K562 (cell line): Measurements from ENCODE around the gene TMEM168. TPM values are rescaled to one million over a fixed set of nuclear protein-coding genes. Genes with fewer than 3 reads are reported as not detected.

Source experiments
- ATAC-seq: fragments of 200-7000 bp; cut with Tn5 transposase; 3 replicates; pipeline ENCODE4 v1.9.1; 2020; ENCODE audit warnings: moderate library complexity
- BruUV-seq: library from RNA; stranded (reverse); fragments of 400-500 nt; replicated peaks from 2 replicates; lab custom pipeline; 2021; lab: Mats Ljungman, UMichigan
- CTCF ChIA-PET: fragments of 300-600 bp; formaldehyde crosslinking; extraction: SDS; loops from one replicate; lab custom pipeline; 2021; ENCODE audit warnings: low intra/inter-chr PET ratio; lab: Yijun Ruan, JAX
- POLR2A ChIA-PET: fragments of 300-600, 350-650 bp; sonication (Branson Sonifier 250); formaldehyde crosslinking; extraction: SDS; loops from one replicate; lab custom pipeline; 2021; ENCODE audit warnings: antibody characterized with exemption, inconsistent platforms; lab: Yijun Ruan, JAX
- DNase-seq, 4 experiments: peaks; one replicate each; pipeline versions ENCODE4 v3.0.0 to v3.0.0-alpha.2; 2011 to 2018; ENCODE audit warnings: low spot score in 3 of 4, mixed read lengths in 3 of 4; ENCODE audit errors: extremely low read depth in 1 of 4
- FAIRE-seq: peaks from 2 replicates; lab custom pipeline; 2011; peaks lifted over from hg19 to GRCh38; lab: Jason Lieb, UNC
- H2AFZ ChIP-seq: 2 replicates; pipeline ENCODE4 v1.6.0; 2011; ENCODE audit warnings: low read depth, low read length, control low read depth, inconsistent platforms
- H3K27ac ChIP-seq: fragments of 200-600 bp; 3 replicates; pipeline ENCODE4 v1.8.0; 2011; ENCODE audit warnings: low read depth, mild to moderate bottlenecking, control low read depth, inconsistent platforms, low read length, moderate library complexity, mixed read lengths; ENCODE audit errors: extremely low read depth
- H3K27me3 ChIP-seq, 2 experiments: fragments of 300-600 bp in 1 of 2; 2 replicates in 1 of 2; 3 replicates in 1 of 2; pipeline versions ENCODE4 v1.6.0 to v1.8.0; 2011; ENCODE audit warnings: inconsistent platforms in 2 of 2, low read length in 2 of 2, mild to moderate bottlenecking in 1 of 2, mixed read lengths in 1 of 2, moderate library complexity in 1 of 2; ENCODE audit not compliant: control insufficient read depth in 2 of 2, insufficient read depth in 2 of 2
- H3K36me3 ChIP-seq: fragments of 300-600 bp; 3 replicates; pipeline ENCODE4 v1.8.0; 2011; ENCODE audit warnings: mild to moderate bottlenecking, low read length, inconsistent platforms; ENCODE audit not compliant: control insufficient read depth, insufficient read depth
- H3K4me1 ChIP-seq, 2 experiments: fragments of 200-600 bp in 1 of 2; replicated peaks in 1 of 2; 2 replicates in 1 of 2; 3 replicates in 1 of 2; pipeline versions ENCODE4 v1.5.1 to v1.8.0; 2011; ENCODE audit warnings: inconsistent platforms in 2 of 2, low read length in 2 of 2, mild to moderate bottlenecking in 1 of 2, mixed read lengths in 1 of 2, moderate library complexity in 1 of 2; ENCODE audit not compliant: control insufficient read depth in 2 of 2, insufficient read depth in 2 of 2
- H3K4me2 ChIP-seq: 2 replicates; pipeline ENCODE4 v1.6.1; 2011; ENCODE audit warnings: low read length, control low read depth, inconsistent platforms, mixed read lengths; ENCODE audit not compliant: insufficient read depth
- H3K4me3 ChIP-seq: fragments of 200-600 bp; sonication (generic), shearing (Covaris generic); 2 replicates; pipeline ENCODE4 v1.5.1; 2016; ENCODE audit warnings: control low read depth, inconsistent platforms
- H3K79me2 ChIP-seq: fragments of 200-600 bp; 3 replicates; pipeline ENCODE4 v1.8.0; 2011; ENCODE audit warnings: low read length, inconsistent platforms; ENCODE audit not compliant: control insufficient read depth, insufficient read depth
- H3K9ac ChIP-seq, 2 experiments: 2 replicates each; pipeline versions ENCODE4 v1.6.0 to v1.6.1; 2011; ENCODE audit warnings: low read depth in 2 of 2, low read length in 2 of 2, control low read depth in 1 of 2, inconsistent platforms in 1 of 2, mild to moderate bottlenecking in 1 of 2, mixed read lengths in 1 of 2; ENCODE audit not compliant: insufficient read depth in 1 of 2
- H3K9me1 ChIP-seq: one replicate; pipeline ENCODE4 v1.6.0; 2011; ENCODE audit warnings: inconsistent platforms, mild to moderate bottlenecking, low read length, moderate library complexity; ENCODE audit not compliant: control insufficient read depth, insufficient read depth
- H3K9me3 ChIP-seq: replicated peaks from 2 replicates; pipeline ENCODE4 v1.5.1; 2011; ENCODE audit warnings: low read depth, low read length, inconsistent platforms; ENCODE audit not compliant: control insufficient read depth, insufficient read depth
- H4K20me1 ChIP-seq: replicated peaks from 2 replicates; pipeline ENCODE4 v1.6.1; 2011; ENCODE audit warnings: low read length, inconsistent platforms, mixed read lengths; ENCODE audit not compliant: control insufficient read depth, insufficient read depth
- BHLHE40 ChIP-seq: IDR thresholded peaks from 2 replicates; pipeline ENCODE4 v1.6.1; 2011; ENCODE audit warnings: low read length, improper control_type of control experiment
- ELF4 ChIP-seq: fragments of 450-650 bp; formaldehyde crosslinking; IDR thresholded peaks from 2 replicates; pipeline ENCODE4 v1.4.0; 2022; ENCODE audit warnings: missing genetic modification characterization
- POLR2A ChIP-seq: fragments of 450-650 bp; conservative IDR thresholded peaks from 2 replicates; pipeline ENCODE4 v1.6.1; 2016
- POLR3A ChIP-seq: IDR thresholded peaks from 2 replicates; pipeline ENCODE4 v1.6.1; 2011; ENCODE audit warnings: borderline replicate concordance, mild to moderate bottlenecking, moderate library complexity; ENCODE audit not compliant: insufficient read length, insufficient read depth; ENCODE audit errors: extremely low read depth
- PPARD ChIP-seq: fragments of 250-450 bp; sonication (Bioruptor Pico); IDR thresholded peaks from 2 replicates; pipeline ENCODE4 v1.8.0; 2022; ENCODE audit warnings: inconsistent platforms, mild to moderate bottlenecking, moderate library complexity
- TEAD1 ChIP-seq, 2 experiments: fragments of 450-650 bp in 1 of 2; sonication (generic) in 1 of 2; formaldehyde crosslinking; IDR thresholded peaks; 2 replicates each; pipeline versions ENCODE4 v1.4.0 to v1.8.0; 2020 to 2022; ENCODE audit warnings: mild to moderate bottlenecking in 2 of 2, missing genetic modification reagents in 1 of 2
- XRCC4 ChIP-seq: IDR thresholded peaks from one replicate; pipeline ENCODE4 v1.6.1; 2011; ENCODE audit not compliant: insufficient read depth, insufficient read length; ENCODE audit errors: extremely low read depth
- WGBS: fragments of 100-300 bp; shearing (Covaris generic); methylation state at CpG from one replicate; pipeline ENCODE4 v1.1.6; 2016; ENCODE audit warnings: low coverage, mixed read lengths; ENCODE audit not compliant: insufficient coverage; ENCODE audit errors: missing lambda C conversion rate; 5-methylcytosine and 5-hydroxymethylcytosine counted together
- in situ Hi-C: fragments of 300-500 bp; cut with MboI; formaldehyde crosslinking; loops from 4 replicates; pipeline ENCODE4 v1.15.0; 2018; ENCODE audit warnings: inconsistent platforms, mixed read lengths
- intact Hi-C: fragments of 100-400 bp; cut with micrococcal nuclease; formaldehyde crosslinking; loops from 2 replicates; pipeline ENCODE4 v1.14.2; 2022
- polyA plus RNA-seq, 8 experiments: library from polyadenylated mRNA; depleted of rRNA in 4 of 8; stranded (reverse) in 5 of 8; unstranded in 3 of 8; fragments of >200 nt; fragmentation: Nextera tagmentation in 2 of 8; fragmentation: Illumina TruSeq in 1 of 8; extraction: Ambion mirVana in 2 of 8; extraction: Trizol in 1 of 8; gene quantifications; 2 replicates each; pipeline versions ENCODE4 v1.2.1 to v1.2.3, GENCODE V29; 2011 to 2014; ENCODE audit warnings: inconsistent platforms in 1 of 8, missing spikeins in 1 of 8
- total RNA-seq, 7 experiments: library from RNA; depleted of rRNA in 6 of 7; stranded (reverse); fragments of >200 nt in 6 of 7; fragmentation: Illumina TruSeq in 2 of 7; extraction: Trizol in 2 of 7; gene quantifications; 2 replicates each; pipeline versions ENCODE4 v1.2.1 to v1.2.3, GENCODE V29; 2011 to 2021; ENCODE audit warnings: low replicate concordance in 1 of 7
- TF ChIP-seq, protein P1 (sequence below): sonication (generic); formaldehyde crosslinking; IDR thresholded peaks from 2 replicates; pipeline ENCODE4 v1.8.1; 2022; ENCODE audit warnings: missing genetic modification reagents

The TMEM168 gene
- total and polyA plus RNA-seq, 9 of the 15 experiments (the other 6 are each of a cell fraction or from before 2014, with no cell fraction given) = 19.7 to 50.7 (median 25.4) TPM

- no peak for FAIRE-seq
- no peaks in the 10 kb centered on the region for H3K79me2 ChIP-seq
Measured at GRCh38 chr7:112770051-112770450, 20.1 kb downstream of the TMEM168 start.

More at GRCh38 chr7:112770051-112770450, 20.1 kb downstream of the TMEM168 start:
- CTCF ChIA-PET = no interaction called here
- Histone ChIP-seq H3K36me3 (peaks cover 6% of the 10 kb centered on the region; the same call in 1 of the 3 replicates), H3K9me1 (no peaks in the 10 kb centered on the region), H3K27me3 (no peaks in the 10 kb centered on the region), H3K4me1 (no peaks in the 10 kb centered on the region), H3K27ac (no peak overlapping the region), H4K20me1 (no peaks in the 10 kb centered on the region), H3K4me3 (no peak overlapping the region), H3K9me3 (no peaks in the 10 kb centered on the region), H3K9ac (no peak overlapping the region), H3K4me2 (no peak overlapping the region), H2AFZ (no peak overlapping the region)
- TF ChIP-seq XRCC4 (no peak), TEAD1 (CRISPR knock-in tag; IDR thresholded peaks at IDR 0.05) (no peak), ELF4 (CRISPR knock-in tag) (no peak), POLR3A (no peak), PPARD (CRISPR knock-in tag) (no peak), BHLHE40 (no peak), POLR2A (no peak)
- TF ChIP-seq, protein P1, sequence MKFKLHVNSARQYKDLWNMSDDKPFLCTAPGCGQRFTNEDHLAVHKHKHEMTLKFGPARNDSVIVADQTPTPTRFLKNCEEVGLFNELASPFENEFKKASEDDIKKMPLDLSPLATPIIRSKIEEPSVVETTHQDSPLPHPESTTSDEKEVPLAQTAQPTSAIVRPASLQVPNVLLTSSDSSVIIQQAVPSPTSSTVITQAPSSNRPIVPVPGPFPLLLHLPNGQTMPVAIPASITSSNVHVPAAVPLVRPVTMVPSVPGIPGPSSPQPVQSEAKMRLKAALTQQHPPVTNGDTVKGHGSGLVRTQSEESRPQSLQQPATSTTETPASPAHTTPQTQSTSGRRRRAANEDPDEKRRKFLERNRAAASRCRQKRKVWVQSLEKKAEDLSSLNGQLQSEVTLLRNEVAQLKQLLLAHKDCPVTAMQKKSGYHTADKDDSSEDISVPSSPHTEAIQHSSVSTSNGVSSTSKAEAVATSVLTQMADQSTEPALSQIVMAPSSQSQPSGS (CRISPR knock-in tag) = no peak
- POLR2A ChIA-PET = interaction anchor here (3.7 kb wide), 1 partner anchor 11 kb away, joined by 12 read pairs; no protein-coding TSS in a partner anchor
- WGBS = 89% methylated on average over 4 of the region's 4 CpGs
- no TSS peak for BruUV-seq
- in situ Hi-C loops = no loop called here
- ATAC-seq = no peak
- no peak for DNase-seq
- intact Hi-C loops = no loop called here
